Esophagus squamous epithelium (tissue), 5 donors: ENCODE measurements around the gene RFX8. TPM values are rescaled to one million over a fixed set of nuclear protein-coding genes. Genes with fewer than 3 reads are reported as not detected.

Experiments
- DNase-seq: peaks from one replicate; lab custom pipeline; 2025; lab: John Stamatoyannopoulos, UW
- H3K27ac ChIP-seq, 4 donors: fragments of 200-600 bp; sonication (generic); one replicate each; pipeline ENCODE4 v1.5.1; 2016 to 2019; ENCODE audit warnings: mild to moderate bottlenecking in 1 of 4
- H3K27me3 ChIP-seq, 4 donors: fragments of 200-600 bp; sonication (generic); 1 replicate in 3 of 4; 2 replicates in 1 of 4; pipeline versions ENCODE4 v1.5.1 to v1.6.0; 2017 to 2021; ENCODE audit warnings: antibody characterized with exemption in 1 of 4
- H3K36me3 ChIP-seq, 3 donors: fragments of 200-600 bp; sonication (generic); one replicate each; pipeline ENCODE4 v1.5.1; 2016 to 2019
- H3K4me1 ChIP-seq, 3 donors: fragments of 200-600 bp; sonication (generic); one replicate each; pipeline ENCODE4 v1.5.1; 2017 to 2019
- H3K4me3 ChIP-seq, 4 donors: fragments of 200-600 bp; sonication (generic); 1 replicate in 3 of 4; 2 replicates in 1 of 4; pipeline ENCODE4 v1.5.1; 2016 to 2019; ENCODE audit warnings: mild to moderate bottlenecking in 2 of 4, moderate library complexity in 1 of 4
- H3K9me3 ChIP-seq, 3 donors: fragments of 200-600 bp; sonication (generic); one replicate each; pipeline ENCODE4 v1.5.1; 2016 to 2019
- CTCF ChIP-seq, 6 experiments: fragments of 450-650 bp in 4 of 6; fragments of 200-600 bp in 2 of 6; sonication (generic) in 2 of 6; IDR thresholded peaks; one replicate each; pipeline ENCODE4 v1.5.1; 2016 to 2019; ENCODE audit warnings: antibody characterized with exemption in 6 of 6, mild to moderate bottlenecking in 4 of 6, moderate library complexity in 4 of 6
- POLR2A ChIP-seq, 4 donors: fragments of 450-650 bp; IDR thresholded peaks; one replicate each; pipeline ENCODE4 v1.6.1; 2017; ENCODE audit warnings: antibody characterized with exemption in 4 of 4, mild to moderate bottlenecking in 4 of 4, moderate library complexity in 3 of 4
- WGBS, 2 donors: methylation state at CpG; one replicate each; pipeline ENCODE4 v1.1.5; 2018; 5-methylcytosine and 5-hydroxymethylcytosine counted together
- intact Hi-C: fragments of 100-400 bp; cut with DNase I; formaldehyde crosslinking; loops from one replicate; pipeline ENCODE4 v1.15.0; 2022
- total RNA-seq, 4 donors: library from RNA; depleted of rRNA; stranded (reverse); fragments of >200 nt; gene quantifications; one replicate each; pipeline ENCODE4 v1.1.0, GENCODE V29; 2016
- donor health status: DM: yes; HTN: yes; CAD: no.

The RFX8 gene
- total RNA-seq, 4 donors from 2014 or later = 0.57 TPM; not detected in 3

- H3K9me3 ChIP-seq = no peaks in the 10 kb centered on the region
- intact Hi-C loops = no loop called here
- peaks cover 0 to 6% (median 0%) of the 10 kb centered on the region in 4 donors for H3K27me3 ChIP-seq
- 32 to 49% methylated on average over 8 of the region's 8 CpGs for WGBS, 2 donors
- H3K36me3 ChIP-seq = no peaks in the 10 kb centered on the region
- TF ChIP-seq POLR2A (IDR thresholded peaks at IDR 0.05) (no peak), CTCF (IDR thresholded peaks at IDR 0.05) (no peak)
- peaks cover 0 to 42% (median 3%) of the 10 kb centered on the region in 3 donors for H3K4me1 ChIP-seq
- H3K27ac ChIP-seq = peak overlapping the region in 1 of 4 donors; percentile 2
- DNase-seq = no peak
- H3K4me3 ChIP-seq = no peak overlapping the region
Observed at GRCh38 chr2:101400048-101400447, 74.9 kb downstream of the RFX8 start.

DNA sequence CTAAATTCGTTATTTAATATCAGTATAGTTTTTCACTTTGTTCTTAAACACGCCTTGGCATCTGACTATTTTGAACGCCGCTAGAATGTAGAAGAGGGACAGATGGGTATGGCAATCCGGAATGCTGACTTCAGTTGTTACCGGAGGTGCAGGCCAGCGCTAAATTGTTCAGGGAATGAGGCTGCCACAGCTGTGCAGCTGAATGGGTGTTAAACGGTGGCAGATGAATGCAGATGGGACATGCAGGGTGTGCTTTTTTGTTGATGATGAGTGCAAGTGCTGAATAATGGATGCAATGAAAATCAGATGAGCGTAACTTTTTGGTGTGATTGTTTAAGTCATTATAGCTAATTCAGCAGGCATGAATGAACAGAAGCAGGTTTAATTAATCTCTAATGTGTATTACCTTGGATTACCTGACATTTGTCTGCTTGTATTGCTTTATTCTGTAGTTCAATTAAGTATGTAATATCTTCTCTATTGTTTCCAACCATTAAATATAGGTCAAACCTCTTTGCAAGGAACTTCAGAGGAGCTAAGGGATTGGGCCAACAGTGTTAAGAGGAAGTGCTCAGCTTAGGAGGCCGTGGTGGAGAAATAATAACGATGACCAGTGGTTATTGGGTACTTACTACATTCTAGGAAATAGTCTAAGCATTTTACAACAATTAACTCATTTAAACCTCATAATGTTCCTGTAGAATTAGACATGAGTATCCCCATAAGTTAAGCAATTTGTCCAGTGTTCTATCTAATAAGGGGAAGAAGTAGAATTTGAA lies 75.7 kb downstream of the RFX8 start:
- WGBS, 2 donors = 79% methylated on average over 11 of the region's 11 CpGs
- intact Hi-C loops = no loop called here
- DNase-seq = no peak

DNA sequence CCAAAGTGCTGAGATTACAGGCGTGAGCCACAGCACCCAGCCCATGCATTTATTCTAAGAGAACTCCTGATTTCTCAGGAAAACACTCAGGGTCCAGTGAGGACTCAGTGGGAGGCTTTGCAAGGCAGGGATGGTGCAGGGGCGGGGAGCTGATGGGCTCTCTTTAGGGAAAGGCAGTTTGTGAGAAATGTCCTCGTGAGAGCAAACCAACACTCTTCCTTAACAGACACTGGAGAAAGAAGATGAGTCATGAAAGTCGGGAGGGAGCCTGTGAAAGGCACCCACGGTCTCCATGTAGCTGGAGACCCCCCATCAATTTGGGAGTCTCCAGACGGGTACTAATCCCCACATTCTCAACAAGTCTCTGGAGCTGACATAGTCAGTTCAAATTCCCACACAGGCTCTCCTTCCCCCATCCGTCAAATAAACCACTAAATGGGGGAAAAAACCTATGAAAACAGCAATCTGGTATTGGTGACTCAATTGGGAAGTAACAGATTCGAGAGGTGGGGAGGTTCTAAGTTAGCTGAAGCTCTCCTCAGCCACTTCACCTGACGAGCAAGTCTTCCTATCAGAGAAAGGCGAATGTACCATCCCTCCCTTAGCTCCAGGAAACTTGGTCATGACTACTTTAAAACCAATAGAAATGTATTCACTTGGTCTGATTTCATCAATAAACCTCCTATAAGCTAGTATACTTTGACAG lies 76.6 kb downstream of the RFX8 start:
- peaks cover 0 to 42% (median 3%) of the 10 kb centered on the region in 3 donors for H3K4me1 ChIP-seq
- H3K27ac ChIP-seq = no peak overlapping the region
- no peak overlapping the region for H3K4me3 ChIP-seq
- intact Hi-C loops = no loop called here
- H3K27me3 ChIP-seq = peaks cover 0 to 6% (median 0%) of the 10 kb centered on the region in 4 donors
- no peaks in the 10 kb centered on the region for H3K36me3 ChIP-seq
- no peak for TF ChIP-seq CTCF (IDR thresholded peaks at IDR 0.05)
- TF ChIP-seq POLR2A (IDR thresholded peaks at IDR 0.05) = no peak
- H3K9me3 ChIP-seq = no peaks in the 10 kb centered on the region
- WGBS, 2 donors = 58 to 72% methylated on average over 7 to 8 of the region's 10 CpGs
- no peak for DNase-seq

More for the DNA sequence above, 75.7 kb downstream of the RFX8 start:
- no peaks in the 10 kb centered on the region for H3K36me3 ChIP-seq
- peaks cover 0 to 42% (median 3%) of the 10 kb centered on the region in 3 donors for H3K4me1 ChIP-seq
- H3K27me3 ChIP-seq = peaks cover 0 to 6% (median 0%) of the 10 kb centered on the region in 4 donors
- H3K9me3 ChIP-seq = no peaks in the 10 kb centered on the region
- no peak for TF ChIP-seq POLR2A (IDR thresholded peaks at IDR 0.05)
- TF ChIP-seq CTCF (IDR thresholded peaks at IDR 0.05) = no peak
- no peak overlapping the region for H3K4me3 ChIP-seq
- no peak overlapping the region for H3K27ac ChIP-seq

DNA sequence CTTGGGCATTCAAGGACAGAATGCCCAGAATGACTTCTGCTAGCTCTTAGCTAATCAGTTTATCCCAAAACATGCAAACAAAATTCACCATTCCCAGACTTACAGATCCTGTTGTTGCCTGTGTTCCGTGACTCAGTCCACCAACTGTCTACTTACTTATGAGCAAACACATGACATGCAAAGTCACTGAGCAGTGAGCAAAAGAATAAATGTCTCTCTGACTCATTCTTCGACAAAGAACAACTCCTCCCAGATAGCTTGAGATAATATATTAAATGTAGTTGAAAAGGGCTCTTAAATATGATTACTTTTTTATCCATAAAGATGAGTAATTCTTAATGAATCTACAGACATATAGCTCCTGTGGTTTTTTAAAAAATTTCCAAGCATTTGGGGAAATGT lies 78.6 kb downstream of the RFX8 start:
- H3K4me1 ChIP-seq = peaks cover 0 to 42% (median 3%) of the 10 kb centered on the region in 3 donors
- TF ChIP-seq POLR2A (IDR thresholded peaks at IDR 0.05) (no peak), CTCF (IDR thresholded peaks at IDR 0.05) (no peak)
- peak overlapping the region in 3 of 4 donors; percentile 55 to 69 (median 61) for H3K27ac ChIP-seq
- H3K27me3 ChIP-seq = peaks cover 0 to 6% (median 0%) of the 10 kb centered on the region in 4 donors
- WGBS, 2 donors = 31 to 53% methylated on average over 2 of the region's 2 CpGs
- no peak overlapping the region for H3K4me3 ChIP-seq
- DNase-seq = no peak
- H3K36me3 ChIP-seq = no peaks in the 10 kb centered on the region
- intact Hi-C loops = no loop called here
- no peaks in the 10 kb centered on the region for H3K9me3 ChIP-seq
